HEK293 (cell line): ENCODE results near the gene PIK3C2B.
A peak's percentile ranks its signal among the peaks of the same experiment; 100 is the strongest.

Source experiments
- CTCF ChIA-PET: fragments of 350-600 bp; formaldehyde crosslinking; extraction: SDS; loops from one replicate; lab custom pipeline; 2021; ENCODE audit warnings: antibody characterized with exemption; lab: Yijun Ruan, JAX
- POLR2A ChIA-PET: fragments of 300-600 bp; formaldehyde crosslinking; extraction: SDS; loops from one replicate; lab custom pipeline; 2020; ENCODE audit warnings: antibody characterized with exemption, inconsistent platforms; lab: Yijun Ruan, JAX
- H3K27ac ChIP-seq: fragments of 200-500 bp; sonication (Bioruptor generic); 2 replicates; pipeline ENCODE4 v1.5.1; 2014; ENCODE audit warnings: low read depth, low read length, control low read depth, inconsistent platforms; ENCODE audit errors: extremely low read depth
- H3K36me3 ChIP-seq, 2 experiments: fragments of 200-500 bp in 1 of 2; sonication (Bioruptor generic) in 1 of 2; 1 replicate in 1 of 2; 2 replicates in 1 of 2; pipeline ENCODE4 v1.5.1; 2014 to 2017; ENCODE audit warnings: inconsistent platforms in 2 of 2, low read length in 2 of 2; ENCODE audit not compliant: control insufficient read depth in 2 of 2, insufficient read depth in 1 of 2
- H3K4me1 ChIP-seq: fragments of 200-500 bp; sonication (Bioruptor generic); 2 replicates; pipeline ENCODE4 v1.5.1; 2014; ENCODE audit warnings: mild to moderate bottlenecking, low read length, inconsistent platforms; ENCODE audit not compliant: control insufficient read depth, insufficient read depth
- H3K4me3 ChIP-seq: 2 replicates; pipeline ENCODE4 v1.5.1; 2011; ENCODE audit warnings: low read depth, mild to moderate bottlenecking, control low read depth, low read length, moderate library complexity
- H3K9me3 ChIP-seq: fragments of 200-500 bp; sonication (Bioruptor generic); 2 replicates; pipeline ENCODE4 v1.5.1; 2014; ENCODE audit warnings: low read depth, low read length, inconsistent platforms; ENCODE audit not compliant: control insufficient read depth, insufficient read depth
- BCL6B ChIP-seq: fragments of 450-650 bp; formaldehyde crosslinking; IDR thresholded peaks from 2 replicates; pipeline ENCODE4 v1.5.1; 2017; ENCODE audit warnings: missing biosample characterization, missing genetic modification characterization
- KLF16 ChIP-seq: fragments of 450-650 bp; formaldehyde crosslinking; IDR thresholded peaks from 2 replicates; pipeline ENCODE4 v1.5.1; 2017; ENCODE audit warnings: missing biosample characterization, missing genetic modification characterization
- MZF1 ChIP-seq: fragments of 450-650 bp; formaldehyde crosslinking; IDR thresholded peaks from 2 replicates; pipeline ENCODE4 v1.5.1; 2017; ENCODE audit warnings: missing biosample characterization, missing genetic modification characterization, borderline replicate concordance
- ZFP37 ChIP-seq: fragments of 450-650 bp; formaldehyde crosslinking; IDR thresholded peaks from 2 replicates; pipeline ENCODE4 v1.5.1; 2016; ENCODE audit warnings: missing biosample characterization, missing genetic modification characterization
- ZNF140 ChIP-seq: fragments of 450-650 bp; formaldehyde crosslinking; IDR thresholded peaks from 2 replicates; pipeline ENCODE4 v1.5.1; 2016; ENCODE audit warnings: missing biosample characterization, missing genetic modification characterization
- ZNF280C ChIP-seq: fragments of 450-650 bp; formaldehyde crosslinking; IDR thresholded peaks from 2 replicates; pipeline ENCODE4 v1.5.1; 2016; ENCODE audit warnings: missing biosample characterization, missing genetic modification characterization
- ZNF391 ChIP-seq: fragments of 450-650 bp; formaldehyde crosslinking; IDR thresholded peaks from 2 replicates; pipeline ENCODE4 v1.5.1; 2016; ENCODE audit warnings: low read depth, missing biosample characterization, missing genetic modification characterization, borderline replicate concordance
- ZNF510 ChIP-seq: fragments of 450-650 bp; formaldehyde crosslinking; IDR thresholded peaks from 2 replicates; pipeline ENCODE4 v1.5.1; 2018; ENCODE audit warnings: mild to moderate bottlenecking, missing genetic modification characterization, missing biosample characterization; ENCODE audit not compliant: insufficient replicate concordance
- ZNF621 ChIP-seq: fragments of 450-650 bp; formaldehyde crosslinking; IDR thresholded peaks from 2 replicates; pipeline ENCODE4 v1.5.1; 2017; ENCODE audit warnings: missing biosample characterization, missing genetic modification characterization
- TF ChIP-seq, protein P1 (sequence below): fragments of 450-650 bp; formaldehyde crosslinking; IDR thresholded peaks from 2 replicates; pipeline ENCODE4 v1.5.1; 2016; ENCODE audit warnings: missing biosample characterization, missing genetic modification characterization
- TF ChIP-seq, protein P2 (sequence below): fragments of 450-650 bp; formaldehyde crosslinking; IDR thresholded peaks from 2 replicates; pipeline ENCODE4 v1.5.1; 2016; ENCODE audit warnings: missing biosample characterization, missing genetic modification characterization
- TF ChIP-seq, protein P3 (sequence below): fragments of 450-650 bp; formaldehyde crosslinking; IDR thresholded peaks from 2 replicates; pipeline ENCODE4 v1.5.1; 2016; ENCODE audit warnings: missing biosample characterization, missing genetic modification characterization

Gene PIK3C2B

GRCh38 chr1:204448991-204449677 lies 45.5 kb downstream of the PIK3C2B start (continued):
- TF ChIP-seq BCL6B (tag by site-specific recombination) = no peak
- no peak for TF ChIP-seq ZNF391 (tag by site-specific recombination)
- TF ChIP-seq MZF1 (tag by site-specific recombination) = no peak
- no peak for TF ChIP-seq ZFP37 (tag by site-specific recombination)
- no peak for TF ChIP-seq KLF16
- no peak for TF ChIP-seq ZNF140 (tag by site-specific recombination)

GRCh38 chr1:204448344-204448964 lies 46.2 kb downstream of the PIK3C2B start:
- POLR2A ChIA-PET = interaction anchor here (1.0 to 2.8 kb wide), 2 partner anchors 46 to 49 kb away, joined by 3 to 20 read pairs; partner anchors contain the start of gene PIK3C2B
- Histone ChIP-seq H3K27ac (no peak overlapping the region), H3K9me3 (no peaks in the 10 kb centered on the region), H3K4me1 (peaks cover 3% of the 10 kb centered on the region; the same call in 1 of the 2 replicates), H3K4me3 (no peak overlapping the region), H3K36me3 (peaks cover 5 to 19% of the 10 kb centered on the region in 2 experiments; a peak in 2 of 3 replicates)
- TF ChIP-seq, protein P1, sequence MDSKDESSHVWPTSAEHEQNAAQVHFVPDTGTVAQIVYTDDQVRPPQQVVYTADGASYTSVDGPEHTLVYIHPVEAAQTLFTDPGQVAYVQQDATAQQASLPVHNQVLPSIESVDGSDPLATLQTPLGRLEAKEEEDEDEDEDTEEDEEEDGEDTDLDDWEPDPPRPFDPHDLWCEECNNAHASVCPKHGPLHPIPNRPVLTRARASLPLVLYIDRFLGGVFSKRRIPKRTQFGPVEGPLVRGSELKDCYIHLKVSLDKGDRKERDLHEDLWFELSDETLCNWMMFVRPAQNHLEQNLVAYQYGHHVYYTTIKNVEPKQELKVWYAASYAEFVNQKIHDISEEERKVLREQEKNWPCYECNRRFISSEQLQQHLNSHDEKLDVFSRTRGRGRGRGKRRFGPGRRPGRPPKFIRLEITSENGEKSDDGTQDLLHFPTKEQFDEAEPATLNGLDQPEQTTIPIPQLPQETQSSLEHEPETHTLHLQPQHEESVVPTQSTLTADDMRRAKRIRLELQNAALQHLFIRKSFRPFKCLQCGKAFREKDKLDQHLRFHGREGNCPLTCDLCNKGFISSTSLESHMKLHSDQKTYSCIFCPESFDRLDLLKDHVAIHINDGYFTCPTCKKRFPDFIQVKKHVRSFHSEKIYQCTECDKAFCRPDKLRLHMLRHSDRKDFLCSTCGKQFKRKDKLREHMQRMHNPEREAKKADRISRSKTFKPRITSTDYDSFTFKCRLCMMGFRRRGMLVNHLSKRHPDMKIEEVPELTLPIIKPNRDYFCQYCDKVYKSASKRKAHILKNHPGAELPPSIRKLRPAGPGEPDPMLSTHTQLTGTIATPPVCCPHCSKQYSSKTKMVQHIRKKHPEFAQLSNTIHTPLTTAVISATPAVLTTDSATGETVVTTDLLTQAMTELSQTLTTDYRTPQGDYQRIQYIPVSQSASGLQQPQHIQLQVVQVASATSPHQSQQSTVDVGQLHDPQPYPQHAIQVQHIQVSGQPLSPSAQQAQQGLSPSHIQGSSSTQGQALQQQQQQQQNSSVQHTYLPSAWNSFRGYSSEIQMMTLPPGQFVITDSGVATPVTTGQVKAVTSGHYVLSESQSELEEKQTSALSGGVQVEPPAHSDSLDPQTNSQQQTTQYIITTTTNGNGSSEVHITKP (tag by site-specific recombination) = peak; percentile 26; the same call in 1 of the 2 replicates
- no peak for TF ChIP-seq ZNF280C (tag by site-specific recombination)
- TF ChIP-seq, protein P2, sequence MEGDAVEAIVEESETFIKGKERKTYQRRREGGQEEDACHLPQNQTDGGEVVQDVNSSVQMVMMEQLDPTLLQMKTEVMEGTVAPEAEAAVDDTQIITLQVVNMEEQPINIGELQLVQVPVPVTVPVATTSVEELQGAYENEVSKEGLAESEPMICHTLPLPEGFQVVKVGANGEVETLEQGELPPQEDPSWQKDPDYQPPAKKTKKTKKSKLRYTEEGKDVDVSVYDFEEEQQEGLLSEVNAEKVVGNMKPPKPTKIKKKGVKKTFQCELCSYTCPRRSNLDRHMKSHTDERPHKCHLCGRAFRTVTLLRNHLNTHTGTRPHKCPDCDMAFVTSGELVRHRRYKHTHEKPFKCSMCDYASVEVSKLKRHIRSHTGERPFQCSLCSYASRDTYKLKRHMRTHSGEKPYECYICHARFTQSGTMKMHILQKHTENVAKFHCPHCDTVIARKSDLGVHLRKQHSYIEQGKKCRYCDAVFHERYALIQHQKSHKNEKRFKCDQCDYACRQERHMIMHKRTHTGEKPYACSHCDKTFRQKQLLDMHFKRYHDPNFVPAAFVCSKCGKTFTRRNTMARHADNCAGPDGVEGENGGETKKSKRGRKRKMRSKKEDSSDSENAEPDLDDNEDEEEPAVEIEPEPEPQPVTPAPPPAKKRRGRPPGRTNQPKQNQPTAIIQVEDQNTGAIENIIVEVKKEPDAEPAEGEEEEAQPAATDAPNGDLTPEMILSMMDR (tag by site-specific recombination) = no peak
- TF ChIP-seq ZNF621 (tag by site-specific recombination) = no peak
- TF ChIP-seq, protein P3, sequence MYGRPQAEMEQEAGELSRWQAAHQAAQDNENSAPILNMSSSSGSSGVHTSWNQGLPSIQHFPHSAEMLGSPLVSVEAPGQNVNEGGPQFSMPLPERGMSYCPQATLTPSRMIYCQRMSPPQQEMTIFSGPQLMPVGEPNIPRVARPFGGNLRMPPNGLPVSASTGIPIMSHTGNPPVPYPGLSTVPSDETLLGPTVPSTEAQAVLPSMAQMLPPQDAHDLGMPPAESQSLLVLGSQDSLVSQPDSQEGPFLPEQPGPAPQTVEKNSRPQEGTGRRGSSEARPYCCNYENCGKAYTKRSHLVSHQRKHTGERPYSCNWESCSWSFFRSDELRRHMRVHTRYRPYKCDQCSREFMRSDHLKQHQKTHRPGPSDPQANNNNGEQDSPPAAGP (tag by site-specific recombination) = peak; percentile 22; the same call in 1 of the 2 replicates
- no peak for TF ChIP-seq ZNF510 (tag by site-specific recombination)
- CTCF ChIA-PET = interaction anchor here (0.7 to 10.8 kb wide), 6 partner anchors 17 to 383 kb away, joined by 3 to 314 read pairs (median 3); partner anchors contain the start of gene PIK3C2B
